NB4 (cell line): ENCODE results near the gene EHD1.

Source experiments
- MAX ChIP-seq: IDR thresholded peaks from 2 replicates; pipeline ENCODE4 v1.6.1; 2011; ENCODE audit warnings: low read depth, low read length
- MYC ChIP-seq: IDR thresholded peaks from 2 replicates; pipeline ENCODE4 v1.6.1; 2011; ENCODE audit warnings: low read depth, low read length
- POLR2A ChIP-seq: IDR thresholded peaks from 2 replicates; pipeline ENCODE4 v1.6.1; 2011; ENCODE audit warnings: mild to moderate bottlenecking; ENCODE audit not compliant: insufficient read length; ENCODE audit errors: extremely low read depth
- TF ChIP-seq, protein P1 (sequence below): IDR thresholded peaks from one replicate; pipeline ENCODE4 v1.5.1; 2012; ENCODE audit warnings: low read depth, low read length

- TF ChIP-seq, protein P1, sequence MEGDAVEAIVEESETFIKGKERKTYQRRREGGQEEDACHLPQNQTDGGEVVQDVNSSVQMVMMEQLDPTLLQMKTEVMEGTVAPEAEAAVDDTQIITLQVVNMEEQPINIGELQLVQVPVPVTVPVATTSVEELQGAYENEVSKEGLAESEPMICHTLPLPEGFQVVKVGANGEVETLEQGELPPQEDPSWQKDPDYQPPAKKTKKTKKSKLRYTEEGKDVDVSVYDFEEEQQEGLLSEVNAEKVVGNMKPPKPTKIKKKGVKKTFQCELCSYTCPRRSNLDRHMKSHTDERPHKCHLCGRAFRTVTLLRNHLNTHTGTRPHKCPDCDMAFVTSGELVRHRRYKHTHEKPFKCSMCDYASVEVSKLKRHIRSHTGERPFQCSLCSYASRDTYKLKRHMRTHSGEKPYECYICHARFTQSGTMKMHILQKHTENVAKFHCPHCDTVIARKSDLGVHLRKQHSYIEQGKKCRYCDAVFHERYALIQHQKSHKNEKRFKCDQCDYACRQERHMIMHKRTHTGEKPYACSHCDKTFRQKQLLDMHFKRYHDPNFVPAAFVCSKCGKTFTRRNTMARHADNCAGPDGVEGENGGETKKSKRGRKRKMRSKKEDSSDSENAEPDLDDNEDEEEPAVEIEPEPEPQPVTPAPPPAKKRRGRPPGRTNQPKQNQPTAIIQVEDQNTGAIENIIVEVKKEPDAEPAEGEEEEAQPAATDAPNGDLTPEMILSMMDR: no peak
- TF ChIP-seq POLR2A (no peak), MAX (no peak), MYC (no peak)
Measured at GRCh38 chr11:64826062-64826461, 52.4 kb downstream of the EHD1 start.
